GM19395 (cell line): ENCODE measurements around the gene MTHFD2L.
"Not testable (repeated sequence)": the region's sequence is repeated elsewhere in the genome, so short reads cannot be mapped to it uniquely, and the experiment has no call there.

Source experiments
- ATAC-seq: cut with Tn5 transposase; IDR thresholded peaks from one replicate; pipeline ENCODE4 v1.9.1; 2021; ENCODE audit warnings: mild to moderate bottlenecking, moderate library complexity; ENCODE audit not compliant: unreplicated experiment

Gene MTHFD2L

DNA sequence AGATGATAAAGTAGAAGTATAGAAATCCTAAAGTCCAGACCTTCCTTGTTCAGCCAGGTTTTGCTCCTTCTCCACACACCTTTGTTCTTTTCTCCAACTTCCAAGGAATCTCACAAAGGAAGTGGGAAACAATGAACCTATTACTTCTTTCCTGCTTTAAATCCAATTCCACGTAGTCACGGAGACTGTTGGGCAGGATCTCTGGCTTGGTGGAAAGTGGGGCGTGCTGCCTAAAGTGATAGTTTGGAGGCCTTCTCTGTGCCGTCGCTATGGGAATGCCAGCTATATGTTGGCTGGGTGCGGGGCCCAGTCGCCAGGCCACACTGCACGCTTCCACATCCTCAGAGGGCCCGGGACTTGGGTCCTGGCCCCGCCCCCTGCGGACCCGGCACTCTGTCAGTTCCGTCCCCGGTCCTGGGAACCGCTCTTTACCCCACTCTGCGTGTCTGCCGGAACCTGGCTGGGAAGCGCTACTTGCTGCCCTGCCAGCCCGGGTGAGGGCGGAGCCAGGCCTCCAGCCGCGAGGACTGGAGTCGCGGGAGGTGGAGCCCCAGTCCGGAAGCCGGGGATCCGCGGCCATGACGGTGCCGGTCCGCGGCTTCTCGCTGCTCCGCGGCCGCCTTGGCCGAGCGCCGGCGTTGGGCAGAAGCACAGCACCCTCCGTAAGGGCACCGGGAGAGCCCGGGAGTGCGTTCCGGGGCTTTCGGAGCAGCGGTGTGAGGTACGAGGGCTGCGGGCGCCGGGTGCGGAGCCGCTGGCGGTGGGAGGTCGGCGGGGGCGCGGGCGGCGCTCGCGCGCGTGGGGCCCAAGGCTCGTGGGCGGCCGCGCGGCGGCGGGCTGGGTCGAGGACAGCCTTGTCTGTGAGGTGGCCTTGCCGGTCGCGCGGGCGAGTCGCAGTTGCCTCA lies at the start of gene MTHFD2L:
Gene MTHFD2L (plus strand): TSS at position 558 of the 905 bp plus-strand sequence. CDS start 21 bp downstream, at position 579.
- ATAC-seq: peak; percentile 97

DNA sequence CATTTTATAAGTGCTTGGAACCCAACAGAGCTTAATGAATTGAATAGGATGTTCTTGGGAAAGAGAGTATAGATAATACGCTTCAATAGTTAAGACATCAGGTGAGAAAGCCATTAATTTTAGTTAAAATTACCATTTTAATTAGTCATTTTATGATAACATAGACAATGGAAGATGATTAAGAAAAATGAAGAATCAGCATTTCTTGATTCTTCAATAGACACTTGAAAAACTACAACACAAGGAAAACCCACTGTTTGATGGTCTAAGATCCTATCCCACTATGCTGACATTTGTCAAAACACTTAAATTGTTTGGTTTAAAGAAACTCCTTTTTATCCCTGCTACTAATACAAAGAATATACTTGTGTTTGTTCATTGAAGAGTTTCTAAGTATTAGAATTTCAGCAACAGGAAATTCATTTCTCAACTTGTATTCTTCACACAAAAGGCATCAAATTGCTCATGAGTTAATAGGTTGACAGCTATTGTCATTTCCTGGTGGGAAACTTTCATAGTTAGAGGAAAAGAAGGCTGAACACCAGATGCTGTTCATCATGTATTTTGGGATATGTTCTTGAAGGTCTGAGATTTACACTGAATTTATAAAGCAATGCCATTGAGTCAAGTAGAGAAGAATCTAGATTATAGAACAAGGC lies 49.3 kb upstream of the MTHFD2L start:
- ATAC-seq: no peak

DNA sequence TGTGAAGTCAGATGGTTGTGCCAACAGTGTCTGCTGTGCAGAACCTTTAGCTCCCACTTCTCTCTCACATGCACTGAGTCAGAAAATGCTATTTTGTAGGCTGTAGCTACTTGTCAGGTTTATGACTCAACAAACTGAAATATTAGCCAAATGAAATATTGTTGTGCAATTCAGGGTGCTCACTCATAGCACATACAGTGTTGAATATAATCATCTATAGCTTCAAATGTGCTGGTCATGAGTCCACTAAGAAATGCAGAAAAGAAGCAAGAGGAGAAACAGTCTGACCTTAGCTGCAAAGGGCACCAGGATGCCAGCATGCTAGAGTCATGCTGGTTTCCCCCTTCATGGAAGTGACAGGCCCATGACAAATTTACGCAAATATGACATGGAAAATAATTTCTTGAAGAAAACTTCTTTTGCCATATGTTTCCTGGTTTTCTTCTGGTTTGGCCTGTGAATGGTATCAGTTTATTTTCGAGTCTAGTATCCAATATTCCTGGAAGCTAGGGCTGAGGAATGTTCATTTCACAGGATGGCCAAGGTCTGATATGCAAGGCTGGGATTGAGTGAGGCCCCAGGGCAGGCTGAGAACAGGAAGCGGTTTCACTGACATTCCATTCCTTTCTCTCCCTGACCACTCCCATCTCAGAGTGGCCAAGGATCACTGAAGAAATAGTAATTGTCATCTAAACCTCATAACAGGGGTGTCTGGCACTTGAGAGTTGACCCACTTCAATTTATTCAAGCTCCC lies 48.6 kb upstream of the MTHFD2L start:
- ATAC-seq: no peak

DNA sequence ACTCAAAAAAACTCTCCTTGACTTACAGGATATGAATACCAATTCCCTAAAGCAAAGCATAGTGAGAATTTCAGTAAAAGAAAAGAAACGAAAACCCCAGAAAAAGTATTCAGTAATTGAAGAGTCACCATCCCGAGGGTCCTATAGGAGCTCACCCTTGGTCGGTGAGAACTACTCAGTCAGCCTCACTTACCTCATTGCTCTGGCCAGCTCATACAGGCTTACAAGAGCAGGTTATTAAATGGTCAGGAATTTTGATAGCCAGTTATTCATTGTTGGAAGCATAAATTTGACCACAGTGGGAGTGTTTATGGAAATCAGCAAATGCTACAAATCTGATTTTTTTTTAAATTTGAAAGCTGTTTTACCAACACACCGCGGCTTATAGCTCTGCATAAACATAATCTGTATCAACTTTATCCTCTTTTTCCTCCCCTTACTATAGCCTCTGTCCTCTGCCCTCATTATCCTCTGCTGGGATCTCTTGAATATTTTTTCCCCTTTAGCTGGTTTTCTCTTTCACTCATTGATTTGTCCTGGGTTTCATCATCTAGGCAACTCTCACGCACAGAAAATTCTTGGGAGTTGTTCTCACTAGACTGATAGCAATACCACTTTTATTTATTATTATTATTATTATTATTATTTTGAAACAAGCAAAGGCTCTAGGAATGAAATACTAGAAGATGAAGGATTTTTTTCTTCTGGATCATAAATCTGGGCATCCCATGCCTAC lies 47.9 kb upstream of the MTHFD2L start:
- ATAC-seq: no peak

DNA sequence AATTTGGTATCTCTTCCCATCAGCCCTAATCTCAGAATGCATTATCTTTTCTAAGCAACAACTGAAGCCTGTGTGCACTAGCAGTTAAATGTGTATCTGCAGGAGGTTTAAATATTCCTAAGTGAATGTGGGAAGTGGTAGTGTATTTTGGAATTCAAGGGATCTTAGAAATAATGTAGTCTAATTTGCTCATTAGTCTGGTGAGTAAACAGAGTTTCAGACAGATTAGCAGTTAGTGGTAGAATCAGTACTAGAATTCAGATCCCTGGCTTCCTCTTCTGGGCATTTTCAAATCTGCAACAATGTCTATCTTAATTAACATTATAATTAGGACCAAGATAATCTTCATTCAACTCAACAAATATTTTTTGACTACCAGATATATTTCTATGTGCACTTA lies 47.2 kb upstream of the MTHFD2L start:
- ATAC-seq: no peak

GRCh38 chr4:74111306-74111975 lies 46.5 kb upstream of the MTHFD2L start:
- no peak for ATAC-seq

DNA sequence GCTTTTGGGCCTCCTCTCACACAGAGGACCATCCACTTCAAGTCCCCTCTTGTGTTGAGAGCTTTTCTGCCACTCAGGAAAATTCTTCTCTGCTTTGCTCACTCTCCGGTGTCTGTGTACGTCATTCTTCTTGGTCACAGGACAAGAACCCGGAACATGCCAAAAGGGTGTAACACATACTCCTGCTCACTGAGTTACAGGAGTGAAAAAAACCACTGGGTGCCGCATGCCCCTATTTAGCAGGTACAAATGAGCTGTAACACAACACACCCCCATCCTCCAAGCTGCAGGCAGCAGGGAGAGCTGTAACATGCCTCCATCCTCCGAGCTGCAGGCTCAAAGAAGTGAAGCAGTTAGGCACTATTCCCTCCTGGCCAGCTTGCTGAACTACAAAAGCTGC lies 45.9 kb upstream of the MTHFD2L start:
- ATAC-seq: no peak

DNA sequence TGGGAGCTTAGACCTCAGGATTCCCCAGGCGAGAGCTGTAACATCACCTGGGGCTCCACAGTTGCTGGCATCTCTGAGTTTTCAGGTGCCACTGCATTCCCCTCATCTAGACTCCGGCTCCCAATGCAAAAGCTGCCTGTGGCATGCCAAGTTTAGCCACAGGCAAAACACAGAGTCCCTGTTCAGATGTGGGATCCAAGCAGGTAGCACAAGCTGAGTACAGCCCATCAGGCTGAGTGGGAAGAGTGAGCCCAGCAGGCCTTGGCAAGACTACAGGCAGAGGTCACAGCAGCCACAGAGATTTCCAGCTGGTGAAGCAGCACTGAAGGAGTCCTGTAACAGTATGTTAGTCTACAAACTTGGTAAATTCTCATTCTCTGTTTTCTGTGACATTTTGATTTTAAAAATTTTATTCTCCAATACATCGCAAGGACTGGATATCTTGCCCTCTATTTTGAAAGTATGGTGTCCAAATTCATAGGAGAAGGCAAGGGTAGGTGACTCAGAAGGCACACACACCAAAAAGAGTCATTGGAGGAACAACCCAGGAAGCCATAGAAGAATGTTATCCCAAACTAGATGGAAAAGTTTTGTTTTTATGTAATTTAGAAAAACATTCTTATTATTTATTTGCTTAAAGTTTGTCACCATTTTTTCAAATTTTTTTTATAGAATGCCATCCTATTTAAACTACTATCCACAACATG lies 45.4 kb upstream of the MTHFD2L start:
- no peak for ATAC-seq

- ATAC-seq: no peak
Observed at GRCh38 chr4:74114234-74114633, 43.7 kb upstream of the MTHFD2L start.

GRCh38 chr4:74117024-74117534 lies 40.8 kb upstream of the MTHFD2L start:
- ATAC-seq: no peak

- no peak for ATAC-seq
Observed at GRCh38 chr4:74118600-74119338, 39.1 kb upstream of the MTHFD2L start.

GRCh38 chr4:74120086-74120485 lies 37.8 kb upstream of the MTHFD2L start:
- no peak for ATAC-seq

GRCh38 chr4:74121643-74122579 lies 36.0 kb upstream of the MTHFD2L start:
- ATAC-seq: no peak

DNA sequence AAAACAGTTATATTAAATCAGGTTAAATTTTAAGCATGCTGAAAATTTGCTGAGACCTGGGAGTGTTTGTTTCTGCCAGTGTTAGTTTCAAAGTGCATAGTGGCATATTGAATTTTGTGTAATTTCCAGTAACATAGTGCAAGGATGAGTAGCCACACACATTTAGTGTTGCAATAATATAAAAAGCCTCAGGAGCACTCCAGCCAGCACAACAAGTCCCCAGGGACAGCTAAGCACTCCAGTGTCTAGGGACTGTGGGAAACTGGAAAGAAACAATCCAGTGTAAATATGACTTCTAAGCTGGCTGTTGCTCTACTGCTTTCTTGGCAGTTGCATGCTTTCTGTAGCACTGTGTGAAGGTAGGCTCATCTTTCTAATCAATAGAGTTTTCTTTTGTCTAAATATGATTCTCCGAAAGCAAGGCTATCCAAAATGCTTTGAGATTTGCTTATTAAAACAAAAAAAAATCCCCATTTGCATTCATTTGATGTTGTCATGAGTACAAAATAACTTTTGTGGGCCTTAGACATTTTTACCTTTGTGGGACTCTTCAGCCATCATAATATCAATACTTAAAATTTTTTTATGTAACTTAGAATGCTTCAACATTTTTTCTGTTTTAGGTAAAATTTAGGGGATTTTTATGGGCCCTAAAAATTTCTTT lies 34.7 kb upstream of the MTHFD2L start:
- no peak for ATAC-seq

GRCh38 chr4:74125029-74125428 lies 32.9 kb upstream of the MTHFD2L start:
- ATAC-seq: no peak

- ATAC-seq: no peak
Observed at GRCh38 chr4:74127745-74128144, 30.2 kb upstream of the MTHFD2L start.

GRCh38 chr4:74130843-74131242 lies 27.1 kb upstream of the MTHFD2L start:
- not testable (repeated sequence) for ATAC-seq
